GM10248 (cell line): ENCODE results near the gene PPP4R4.
"Not testable (repeated sequence)": the region's sequence is repeated elsewhere in the genome, so short reads cannot be mapped to it uniquely, and the experiment has no call there.

Source experiments
- CTCF ChIA-PET: fragments of 300-600 bp; sonication (Branson Sonifier 250); formaldehyde crosslinking; extraction: SDS; loops from one replicate; lab custom pipeline; 2021; ENCODE audit warnings: antibody characterized with exemption; lab: Yijun Ruan, JAX
- POLR2A ChIA-PET: fragments of 350-650 bp; sonication (Branson Sonifier 250); formaldehyde crosslinking; extraction: SDS; loops from one replicate; lab custom pipeline; 2020; ENCODE audit warnings: antibody characterized with exemption; lab: Yijun Ruan, JAX
- DNase-seq: peaks from one replicate; pipeline ENCODE4 v3.0.0; 2012; ENCODE audit errors: extremely low spot score
- TF ChIP-seq, protein P1 (sequence below): IDR thresholded peaks from 2 replicates; pipeline ENCODE4 v1.5.1; 2012; ENCODE audit warnings: mild to moderate bottlenecking, low read depth; ENCODE audit errors: extremely low read depth, missing control alignments, control extremely low read depth

PPP4R4 gene

DNA sequence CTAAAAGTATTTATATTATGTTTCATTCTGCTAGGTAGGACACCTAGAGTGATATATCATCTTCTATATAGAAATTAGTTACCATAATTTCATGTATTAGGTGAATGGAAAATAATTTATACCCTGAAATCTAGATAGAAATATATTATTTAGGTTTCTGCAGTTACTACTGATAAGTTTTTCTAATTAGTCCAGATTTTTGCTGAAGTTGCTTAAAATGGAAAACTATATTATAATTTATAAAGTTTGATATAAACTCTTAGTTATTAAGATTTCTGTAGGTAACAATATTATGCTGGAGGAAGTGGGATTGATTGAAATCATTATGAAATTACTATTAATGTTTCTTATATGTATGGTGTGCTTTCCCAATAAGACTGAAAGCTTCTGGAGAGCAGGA is 62.9 kb downstream of the PPP4R4 start:
- ChIA-PET CTCF (interaction anchor here (1.2 kb wide), 1 partner anchor 10 kb away, joined by 3 read pairs; no protein-coding TSS in a partner anchor), POLR2A (no interaction called here)
- no peak for DNase-seq
- TF ChIP-seq, protein P1, sequence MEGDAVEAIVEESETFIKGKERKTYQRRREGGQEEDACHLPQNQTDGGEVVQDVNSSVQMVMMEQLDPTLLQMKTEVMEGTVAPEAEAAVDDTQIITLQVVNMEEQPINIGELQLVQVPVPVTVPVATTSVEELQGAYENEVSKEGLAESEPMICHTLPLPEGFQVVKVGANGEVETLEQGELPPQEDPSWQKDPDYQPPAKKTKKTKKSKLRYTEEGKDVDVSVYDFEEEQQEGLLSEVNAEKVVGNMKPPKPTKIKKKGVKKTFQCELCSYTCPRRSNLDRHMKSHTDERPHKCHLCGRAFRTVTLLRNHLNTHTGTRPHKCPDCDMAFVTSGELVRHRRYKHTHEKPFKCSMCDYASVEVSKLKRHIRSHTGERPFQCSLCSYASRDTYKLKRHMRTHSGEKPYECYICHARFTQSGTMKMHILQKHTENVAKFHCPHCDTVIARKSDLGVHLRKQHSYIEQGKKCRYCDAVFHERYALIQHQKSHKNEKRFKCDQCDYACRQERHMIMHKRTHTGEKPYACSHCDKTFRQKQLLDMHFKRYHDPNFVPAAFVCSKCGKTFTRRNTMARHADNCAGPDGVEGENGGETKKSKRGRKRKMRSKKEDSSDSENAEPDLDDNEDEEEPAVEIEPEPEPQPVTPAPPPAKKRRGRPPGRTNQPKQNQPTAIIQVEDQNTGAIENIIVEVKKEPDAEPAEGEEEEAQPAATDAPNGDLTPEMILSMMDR: no peak

DNA sequence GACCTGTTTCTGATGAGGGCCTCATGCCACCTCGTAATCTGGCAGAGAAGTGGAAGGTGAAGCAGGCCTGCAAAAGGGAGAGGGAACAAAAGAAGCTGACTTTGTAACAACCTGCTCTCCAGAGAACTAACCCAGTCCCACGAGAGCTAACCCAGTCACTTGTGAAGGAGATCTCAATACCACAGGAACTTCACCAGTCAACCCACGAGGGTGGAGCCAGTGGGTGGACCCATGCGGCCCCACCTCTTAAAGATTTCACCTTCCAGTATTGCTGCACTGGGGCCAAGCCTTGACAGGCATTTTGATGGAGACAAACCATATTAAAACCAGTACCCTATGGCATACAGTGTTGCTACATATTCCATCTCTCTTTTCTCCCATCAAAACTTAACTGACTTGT is 63.9 kb downstream of the PPP4R4 start:
- no peak for DNase-seq
- TF ChIP-seq, protein P1: no peak
- POLR2A ChIA-PET: no interaction called here
- CTCF ChIA-PET: no interaction called here

DNA sequence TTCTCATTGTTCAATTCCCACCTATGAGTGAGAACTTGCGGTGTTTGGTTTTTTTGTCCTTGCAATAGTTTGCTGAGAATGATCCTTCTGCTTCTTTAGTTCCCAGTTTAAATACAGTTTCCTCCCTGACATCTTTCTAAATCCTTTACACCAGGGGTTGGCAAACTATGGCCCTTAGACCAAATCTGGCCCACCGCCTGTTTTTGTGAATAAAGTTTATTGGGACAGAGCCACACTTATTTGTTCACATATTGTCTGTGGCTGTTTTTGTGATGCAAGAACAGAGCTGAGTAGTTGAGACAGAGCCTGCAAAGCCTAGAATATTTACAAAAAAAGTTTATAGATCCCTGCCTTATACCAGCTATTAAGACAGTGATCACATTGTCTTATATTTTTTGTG is 65.3 kb downstream of the PPP4R4 start:
- DNase-seq: no peak
- ChIA-PET POLR2A (no interaction called here), CTCF (no interaction called here)
- TF ChIP-seq, protein P1: no peak

DNA sequence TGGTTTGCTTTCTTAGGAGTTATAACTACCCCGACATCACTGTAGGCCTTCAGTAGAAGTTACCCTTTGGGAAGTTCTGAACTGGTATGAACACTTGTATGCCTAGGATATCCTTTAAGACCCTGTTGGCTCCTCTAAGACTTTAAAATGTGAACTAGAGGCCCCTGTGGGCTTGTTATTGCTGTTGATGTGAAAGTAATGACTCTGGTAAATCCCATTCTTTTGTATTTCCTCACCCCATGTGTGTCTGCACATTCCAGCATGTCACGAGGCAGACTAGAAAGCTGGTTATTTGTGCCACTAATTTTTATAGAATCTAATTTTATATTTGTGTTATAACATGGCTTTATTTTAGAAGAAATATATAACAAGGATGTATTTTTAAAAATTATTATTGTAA is 70.1 kb downstream of the PPP4R4 start:
- ChIA-PET POLR2A (no interaction called here), CTCF (no interaction called here)
- TF ChIP-seq, protein P1: no peak
- DNase-seq: no peak

DNA sequence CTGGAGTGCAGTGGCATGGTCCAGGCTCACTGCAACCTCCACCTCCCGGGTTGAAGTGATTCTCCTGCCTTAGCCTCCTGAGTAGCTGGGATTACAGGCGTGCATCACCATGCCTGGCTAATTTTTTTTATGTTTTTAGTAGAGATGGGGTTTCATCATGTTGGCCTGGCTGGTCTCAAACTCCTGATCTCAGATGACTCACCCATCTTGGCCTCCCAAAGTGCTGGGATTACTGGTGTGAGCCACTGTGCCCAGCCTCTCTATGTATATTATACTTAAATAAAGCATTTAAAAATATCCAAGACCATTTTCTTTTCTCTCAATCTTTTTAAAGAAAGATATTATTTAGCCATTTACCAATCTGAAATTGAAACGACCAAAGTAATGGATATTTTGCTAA is 90.1 kb downstream of the PPP4R4 start:
- CTCF ChIA-PET, POLR2A ChIA-PET: not testable (repeated sequence)

DNA sequence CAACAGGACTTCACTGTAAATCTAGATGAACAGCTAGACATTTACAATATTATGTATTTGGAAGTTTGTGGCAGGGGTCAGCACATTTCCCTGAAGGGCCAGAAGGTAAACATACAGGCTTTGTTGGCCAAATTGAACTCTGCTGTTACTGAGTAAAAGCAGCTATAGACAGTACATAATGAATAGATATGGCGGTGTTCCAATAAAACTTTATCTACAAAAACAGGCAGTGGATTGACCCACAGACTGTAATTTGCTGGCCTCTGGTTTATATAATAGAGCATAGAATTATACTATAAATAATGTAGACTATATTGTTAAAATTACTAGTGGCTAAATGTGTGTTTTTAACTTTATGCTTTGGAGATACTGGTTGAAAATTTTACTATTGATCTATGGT is 93.2 kb downstream of the PPP4R4 start:
- TF ChIP-seq, protein P1: no peak
- POLR2A ChIA-PET: no interaction called here
- no peak for DNase-seq
- CTCF ChIA-PET: interaction anchor here (1.2 kb wide), 1 partner anchor 21 kb away, joined by 3 read pairs; no protein-coding TSS in a partner anchor

More for the DNA sequence above, 90.1 kb downstream of the PPP4R4 start:
- not testable (repeated sequence) for DNase-seq

DNA sequence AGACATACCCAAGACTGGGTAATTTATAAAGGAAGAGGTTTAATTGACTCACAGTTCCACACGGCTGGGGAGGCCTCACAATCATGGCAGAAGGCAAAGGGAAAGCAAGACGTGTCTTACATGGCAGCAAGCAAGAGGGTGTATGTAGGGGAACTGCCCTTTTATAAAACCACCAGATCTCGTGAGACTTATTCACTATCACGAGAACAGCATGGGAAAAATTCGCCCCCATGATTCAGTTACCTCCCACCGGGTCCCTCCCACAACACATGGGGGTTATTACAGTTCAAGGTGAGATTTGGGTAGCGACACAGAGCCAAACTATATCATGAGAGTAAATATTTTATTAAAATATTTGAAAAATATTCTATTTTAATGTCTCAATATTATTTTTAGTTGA is 94.5 kb downstream of the PPP4R4 start:
- POLR2A ChIA-PET, DNase-seq, CTCF ChIA-PET: not testable (repeated sequence)

DNA sequence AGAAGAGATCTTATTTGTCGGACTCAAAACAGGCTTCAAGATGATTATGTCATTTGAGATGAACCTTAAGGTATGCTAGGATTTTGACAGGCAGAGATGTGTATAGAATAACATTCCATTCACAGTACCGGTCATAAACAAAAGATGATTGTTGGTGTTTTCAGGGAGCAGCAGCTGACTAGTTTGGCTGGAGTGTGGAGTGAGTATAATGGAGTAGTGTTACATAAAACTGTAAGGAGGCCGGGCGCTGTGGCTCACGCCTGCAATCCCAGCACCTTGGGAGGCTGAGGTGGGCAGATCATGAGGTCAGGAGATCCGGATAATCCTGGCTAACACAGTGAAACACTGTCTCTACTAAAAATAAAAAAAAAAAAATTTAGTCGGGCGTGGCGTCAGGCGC is 95.0 kb downstream of the PPP4R4 start:
- CTCF ChIA-PET: no interaction called here
- TF ChIP-seq, protein P1: no peak
- no peak for DNase-seq
- POLR2A ChIA-PET: no interaction called here

DNA sequence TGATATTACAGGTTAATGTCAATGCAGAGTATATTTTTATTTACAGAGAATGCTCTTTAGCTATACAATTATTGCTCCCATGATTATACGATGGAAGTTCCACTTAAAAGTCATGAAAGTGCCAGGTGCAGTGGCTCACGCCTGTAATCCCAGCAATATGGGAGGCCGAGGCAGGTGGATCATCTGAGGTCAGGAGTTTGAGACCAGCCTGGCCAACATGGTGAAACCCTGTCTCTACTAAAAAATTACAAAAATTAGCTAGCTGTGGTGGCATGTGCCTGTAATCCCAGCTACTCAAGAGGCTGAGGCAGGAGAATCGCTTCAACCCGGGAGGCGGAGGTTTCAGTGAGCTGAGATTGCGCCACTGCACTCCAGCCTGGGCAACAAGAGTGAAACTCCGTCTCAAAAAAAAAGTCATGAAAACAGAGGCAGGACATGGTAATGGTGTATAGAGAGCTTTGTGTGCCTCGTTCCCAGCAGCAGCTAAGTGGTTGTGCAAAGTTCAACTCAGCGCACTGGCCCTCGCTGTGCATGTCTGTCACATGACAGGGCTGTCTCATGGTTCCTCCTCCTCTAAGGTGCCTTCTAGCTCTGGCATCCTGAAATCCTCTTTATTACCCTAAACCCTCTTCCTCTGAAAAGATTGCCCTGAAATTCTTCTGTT is 102.9 kb downstream of the PPP4R4 start:
- CTCF ChIA-PET: not testable (repeated sequence)

More for the DNA sequence above, 102.9 kb downstream of the PPP4R4 start:
- POLR2A ChIA-PET, DNase-seq: not testable (repeated sequence)
